Eye (tissue), 1 donor: ENCODE data around the gene IFT80.
"Not testable (repeated sequence)": the region's sequence is repeated elsewhere in the genome, so short reads cannot be mapped to it uniquely, and the experiment has no call there.

Experiments
- DNase-seq: peaks from one replicate; pipeline ENCODE4 v3.0.0-alpha.2; 2015

Gene IFT80

GRCh38 chr3:160259589-160259988 is 139.4 kb downstream of the IFT80 start:
- DNase-seq = no peak

- DNase-seq = no peak
These were observed 141.4 kb downstream of the IFT80 start for GRCh38 chr3:160257606-160258005.

- no peak for DNase-seq
These were observed 145.7 kb downstream of the IFT80 start for GRCh38 chr3:160253298-160253697.

DNA sequence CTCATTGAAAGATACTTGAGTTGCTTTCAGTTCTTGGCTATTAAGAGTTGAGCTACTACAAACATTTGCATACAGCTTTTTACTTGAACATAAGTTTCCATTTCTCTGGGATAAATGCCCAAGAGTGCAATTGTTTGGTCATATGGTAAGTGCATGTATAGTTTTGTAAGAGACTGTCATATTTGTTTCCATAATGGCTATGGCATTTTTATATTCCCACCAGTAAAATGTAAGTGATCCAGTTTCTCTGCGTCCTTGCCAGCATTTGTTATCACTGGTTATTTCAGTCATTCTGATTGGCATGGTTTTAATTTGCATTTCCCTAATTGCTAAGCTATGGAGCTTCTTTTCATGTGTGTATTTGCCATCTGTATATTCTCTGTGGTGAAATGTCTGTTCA is 151.3 kb downstream of the IFT80 start:
- no peak for DNase-seq

- DNase-seq = no peak
These were observed 153.7 kb downstream of the IFT80 start for GRCh38 chr3:160245261-160245800.

DNA sequence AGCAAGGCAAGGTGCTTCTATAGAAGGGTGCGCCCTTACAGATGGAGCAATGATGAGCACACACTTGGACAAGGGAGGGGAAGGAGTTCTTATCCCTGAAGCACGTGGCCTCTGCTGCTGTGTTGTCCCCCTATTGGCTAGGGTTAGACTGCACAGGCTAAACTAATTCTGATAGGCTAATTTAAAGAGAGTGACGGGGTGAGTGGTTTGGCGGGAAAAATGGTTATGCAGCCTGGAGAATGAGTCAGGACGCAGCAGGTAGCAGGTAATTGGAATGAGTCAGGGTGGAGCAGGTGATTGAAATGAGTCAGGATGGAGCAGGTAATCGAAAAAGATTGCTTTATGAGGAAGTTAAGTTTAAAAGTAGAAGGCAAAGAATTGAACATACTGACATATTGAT is 158.3 kb downstream of the IFT80 start:
- DNase-seq = not testable (repeated sequence)

- DNase-seq = no peak
These were observed 167.0 kb downstream of the IFT80 start for GRCh38 chr3:160232014-160232413.

GRCh38 chr3:160227419-160227818 is 171.6 kb downstream of the IFT80 start:
- DNase-seq = no peak

DNA sequence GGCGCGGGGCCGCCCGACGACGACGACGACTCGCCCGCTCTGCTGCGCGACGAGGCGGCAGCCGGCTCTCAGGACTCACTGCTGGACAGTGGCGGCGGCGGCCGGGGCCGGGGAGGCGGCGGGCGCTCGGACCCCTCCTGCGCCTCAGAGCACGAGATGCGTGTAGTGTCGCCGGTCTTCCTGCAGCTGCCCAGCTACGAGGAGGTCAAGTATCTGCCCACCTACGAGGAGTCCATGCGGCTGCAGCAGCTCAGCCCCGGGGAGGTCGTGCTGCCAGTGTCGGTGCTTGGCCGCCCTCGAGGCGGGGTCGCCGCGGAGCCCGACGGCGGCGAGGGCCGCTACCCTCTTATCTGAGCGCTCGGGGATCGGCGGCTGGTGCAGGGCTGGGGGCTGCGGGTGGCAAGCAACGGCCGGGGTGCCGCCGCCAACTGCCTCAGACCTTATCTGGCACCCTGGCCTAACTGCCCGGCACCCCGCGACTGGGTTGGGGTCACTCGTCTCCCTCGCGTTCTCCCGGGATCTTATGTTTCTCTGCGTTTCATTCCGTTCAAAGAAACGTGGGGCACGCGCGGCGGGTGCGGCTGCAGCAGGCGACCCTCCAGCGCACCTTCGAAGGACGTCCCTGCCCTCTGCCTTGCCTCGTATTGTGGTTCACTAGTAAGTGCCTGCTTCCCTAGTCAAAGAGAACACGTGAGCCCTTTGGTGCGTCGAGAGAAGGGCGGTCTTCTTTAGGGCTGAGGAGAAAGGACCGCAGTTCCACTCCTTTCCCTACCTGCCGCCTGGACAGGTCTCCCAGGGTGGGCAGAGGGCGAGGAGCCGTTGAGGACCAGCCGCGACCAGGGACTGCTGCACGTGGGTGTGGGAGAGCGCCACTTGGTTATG is 172.8 kb downstream of the IFT80 start:
- DNase-seq = peak; percentile 60

DNA sequence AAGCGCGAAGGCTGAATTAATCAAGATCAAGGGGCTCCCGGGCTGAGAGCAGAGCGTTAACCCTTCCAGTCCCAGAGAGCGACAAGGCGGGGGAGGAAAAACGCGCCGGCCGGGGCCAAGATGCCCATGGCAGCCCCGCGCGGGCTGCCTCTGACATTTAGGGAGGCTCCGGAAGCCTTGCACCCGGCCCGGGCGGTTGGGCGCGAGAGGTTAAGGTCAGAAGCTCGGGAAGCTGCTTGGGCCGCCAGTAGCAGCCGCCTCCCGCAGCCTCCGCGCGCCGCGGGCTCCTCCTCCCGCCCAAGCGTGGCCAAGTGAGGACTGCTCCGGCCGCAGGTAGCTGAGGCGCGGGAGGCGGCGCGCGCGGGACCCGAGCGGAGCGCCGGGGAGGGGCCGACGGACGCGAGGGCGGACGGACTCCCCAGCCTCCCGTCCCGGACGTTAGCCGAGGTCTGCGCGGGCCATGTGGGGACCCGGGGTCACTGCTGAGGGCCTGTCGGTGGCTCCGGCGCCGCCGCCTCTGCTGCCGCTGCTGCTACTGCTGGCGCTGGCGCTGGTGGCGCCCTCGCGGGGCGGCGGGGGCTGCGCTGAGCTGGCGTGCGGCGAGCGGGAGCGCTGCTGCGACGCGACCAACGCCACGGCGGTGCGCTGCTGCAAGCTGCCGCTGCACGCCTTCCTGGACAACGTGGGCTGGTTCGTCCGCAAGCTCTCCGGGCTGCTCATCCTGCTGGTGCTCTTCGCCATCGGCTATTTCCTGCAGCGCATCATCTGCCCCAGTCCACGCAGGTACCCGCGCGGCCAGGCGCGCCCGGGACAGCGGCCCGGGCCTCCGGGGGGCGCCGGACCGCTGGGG is 173.6 kb downstream of the IFT80 start, which contains the start of gene C3orf80:
TSS of gene C3orf80 (plus strand) at position 247 of the 850 bp plus-strand sequence. CDS start at position 461, 214 bp downstream.
- DNase-seq = peak; percentile 85

- DNase-seq = no peak
These were observed 174.2 kb downstream of the IFT80 start for GRCh38 chr3:160224811-160225175.

GRCh38 chr3:160224256-160224655 is 174.8 kb downstream of the IFT80 start:
- peak; percentile 44 for DNase-seq

- no peak for DNase-seq
These were observed 178.0 kb downstream of the IFT80 start for GRCh38 chr3:160221019-160221418.

DNA sequence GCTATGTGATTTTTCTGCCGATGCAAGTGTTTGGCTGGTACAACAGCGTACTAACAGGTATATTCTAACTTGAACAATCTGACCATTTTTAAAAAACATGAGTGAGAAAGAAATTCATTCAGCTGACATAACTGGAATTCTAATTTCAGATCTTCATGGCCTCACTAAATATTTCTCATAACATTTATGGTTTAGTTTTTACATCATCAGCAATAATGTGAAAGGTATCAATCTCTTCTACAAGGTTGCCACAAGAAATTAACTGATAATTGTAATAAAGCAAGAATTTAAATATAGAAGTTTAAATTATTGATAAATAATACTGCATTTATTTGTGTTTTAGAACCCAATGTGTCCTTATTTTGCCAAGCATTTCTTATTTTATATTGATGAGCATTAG is 179.0 kb downstream of the IFT80 start:
- DNase-seq = no peak

GRCh38 chr3:160218136-160218535 is 180.9 kb downstream of the IFT80 start:
- DNase-seq = no peak

DNA sequence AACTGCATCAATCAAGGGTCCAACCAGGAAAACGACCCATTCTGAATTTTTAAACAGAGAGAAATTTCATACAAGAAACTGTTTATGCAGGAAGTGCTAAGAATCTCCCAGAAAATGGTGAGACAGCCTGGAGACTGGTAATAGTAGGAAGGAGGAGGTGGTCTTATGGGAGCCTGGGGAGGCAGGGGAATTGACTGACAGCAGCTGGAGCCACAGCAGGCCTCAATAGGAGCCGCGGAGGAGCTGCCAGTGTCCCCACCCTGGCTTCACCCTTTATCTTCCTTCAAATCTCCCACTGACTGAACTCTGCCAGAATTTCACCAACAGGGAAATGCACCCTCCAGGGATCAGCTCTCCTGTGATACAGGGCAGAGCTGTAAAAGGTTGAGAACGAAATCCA is 181.3 kb downstream of the IFT80 start:
- DNase-seq = no peak

GRCh38 chr3:160213191-160213590 is 185.8 kb downstream of the IFT80 start:
- no peak for DNase-seq

GRCh38 chr3:160210799-160211221 is 188.2 kb downstream of the IFT80 start:
- DNase-seq = no peak

GRCh38 chr3:160210341-160210740 is 188.7 kb downstream of the IFT80 start:
- DNase-seq = no peak
